ENCODE results near the gene SNX24.

SNX24 gene

DNA sequence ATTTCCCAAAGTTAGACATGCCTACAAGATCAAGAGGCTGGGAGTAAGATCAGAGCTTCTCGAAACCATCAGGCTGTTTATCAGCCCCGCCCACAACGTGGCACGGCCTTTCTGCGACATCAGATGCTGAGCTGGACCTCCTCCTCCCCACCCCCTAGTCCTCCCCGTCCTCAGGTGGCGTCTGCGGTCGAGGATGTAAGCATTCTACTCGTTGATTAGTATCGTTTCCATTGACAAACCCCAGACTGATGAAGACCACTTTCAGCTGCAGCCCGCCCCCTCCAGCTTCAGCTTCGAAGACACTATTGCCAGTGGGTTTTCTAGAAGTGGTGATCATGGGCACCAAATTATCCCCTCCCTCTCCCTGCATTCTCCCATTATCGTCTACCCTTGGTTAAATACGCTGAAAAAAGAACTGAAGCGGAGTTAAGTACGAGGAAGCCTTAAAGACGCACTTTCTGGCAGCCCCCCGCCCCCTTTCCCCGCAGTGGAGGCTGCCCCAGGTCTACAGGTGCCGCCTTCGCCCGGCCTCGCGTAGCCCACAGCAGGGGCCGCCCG is 190.0 kb downstream of the SNX24 start:
- DNase-seq: peak; percentile 4

DNA sequence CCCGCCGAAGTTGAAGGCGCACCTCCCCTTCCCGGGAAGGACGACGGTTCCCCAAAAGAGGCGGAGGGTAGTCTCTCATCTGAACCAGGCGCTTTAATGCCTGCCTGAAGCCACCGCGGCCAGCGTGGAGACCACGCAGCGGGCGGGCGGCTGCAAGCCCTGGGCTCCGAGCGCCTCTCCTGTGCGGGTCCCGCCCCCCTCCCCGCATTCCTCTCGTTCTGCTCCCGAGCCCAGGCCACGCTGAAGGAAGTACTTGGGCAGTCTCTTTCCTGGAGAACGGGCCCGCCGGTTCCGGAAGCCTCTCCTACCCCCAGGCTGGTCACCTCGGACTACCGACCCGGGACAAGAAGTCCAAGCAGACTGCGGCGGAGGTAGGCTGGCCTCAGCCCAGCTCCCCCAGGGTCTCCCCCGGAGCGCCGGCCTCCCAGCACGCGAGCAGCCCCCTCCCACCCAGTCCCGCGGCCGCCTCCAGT is 190.5 kb downstream of the SNX24 start:
- peak; percentile 39 for DNase-seq

DNA sequence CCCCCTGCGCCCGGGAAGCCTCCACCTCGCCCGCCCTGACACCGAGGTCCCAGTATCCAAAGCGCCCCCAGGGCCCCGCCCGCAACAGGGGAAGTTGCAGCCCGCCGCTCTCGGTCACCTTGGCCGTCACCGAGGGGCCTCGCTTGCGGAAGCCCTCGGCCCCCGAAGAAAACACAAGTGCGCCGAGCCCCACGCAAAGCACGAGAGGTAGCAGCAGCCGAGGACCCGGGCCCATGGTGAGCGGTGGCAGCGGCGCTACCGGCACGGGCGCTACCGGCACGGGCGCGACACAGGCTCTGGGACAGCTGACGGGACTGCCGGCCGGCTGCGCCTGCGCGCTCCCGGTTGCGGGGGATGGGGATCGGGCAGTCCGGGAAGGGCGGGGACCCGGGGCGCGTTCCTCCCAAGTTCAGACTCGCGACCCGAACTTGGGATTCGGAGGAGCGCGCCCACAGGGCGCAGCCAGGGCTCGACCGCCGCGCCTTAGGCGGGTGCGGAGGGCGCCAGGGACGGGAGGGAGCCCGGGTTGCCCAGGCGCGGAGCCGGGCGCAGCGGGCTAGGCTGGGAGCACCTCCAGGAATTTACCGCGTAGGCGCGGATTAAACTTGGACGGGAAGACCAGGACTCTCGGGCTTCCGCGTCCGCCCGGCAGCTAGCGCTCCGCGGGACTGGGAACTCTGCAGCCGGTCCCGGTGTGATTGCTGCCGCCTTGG is 191.1 kb downstream of the SNX24 start, which contains the start of gene PPIC:
Gene PPIC (minus strand): TSS at position 335 of the 713 bp plus-strand sequence. CDS start 100 bp downstream, at position 235.
- DNase-seq: peak; percentile 77

DNA sequence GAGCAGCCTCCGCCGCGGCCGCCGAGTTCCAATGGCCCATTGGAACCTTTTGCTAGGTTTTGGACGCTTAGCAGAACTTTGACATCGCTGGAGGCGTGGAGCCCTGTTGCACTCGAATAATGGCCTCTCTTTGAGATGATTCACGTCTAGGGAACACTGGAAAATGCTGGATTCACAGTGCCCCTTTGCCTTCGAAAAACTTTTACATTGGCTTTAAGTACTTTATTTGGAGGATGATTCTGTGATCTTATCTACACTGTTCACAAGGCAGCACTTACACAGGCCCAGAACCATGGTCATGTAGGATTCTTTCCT is 191.6 kb downstream of the SNX24 start:
- DNase-seq: peak; percentile 64

DNA sequence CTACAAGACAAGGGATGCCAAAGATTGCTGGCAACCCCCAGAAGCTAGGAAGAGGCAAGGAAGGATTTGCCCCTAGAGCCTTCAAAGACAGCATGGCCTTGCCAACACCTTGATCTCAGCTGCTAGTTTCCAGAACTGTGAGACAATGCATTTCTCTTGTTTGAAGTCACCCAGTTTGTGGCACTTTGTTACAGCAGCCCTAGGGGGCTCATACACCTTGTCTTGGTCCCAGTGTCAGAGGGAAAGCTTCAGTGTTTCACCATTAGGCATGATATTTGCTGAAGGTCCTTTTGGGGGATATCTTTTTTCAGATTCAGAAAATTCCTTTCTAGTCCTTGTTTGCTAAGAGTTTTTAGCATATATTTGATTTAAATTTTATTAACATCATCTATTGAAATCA is 194.3 kb downstream of the SNX24 start:
- no peak for DNase-seq

DNA sequence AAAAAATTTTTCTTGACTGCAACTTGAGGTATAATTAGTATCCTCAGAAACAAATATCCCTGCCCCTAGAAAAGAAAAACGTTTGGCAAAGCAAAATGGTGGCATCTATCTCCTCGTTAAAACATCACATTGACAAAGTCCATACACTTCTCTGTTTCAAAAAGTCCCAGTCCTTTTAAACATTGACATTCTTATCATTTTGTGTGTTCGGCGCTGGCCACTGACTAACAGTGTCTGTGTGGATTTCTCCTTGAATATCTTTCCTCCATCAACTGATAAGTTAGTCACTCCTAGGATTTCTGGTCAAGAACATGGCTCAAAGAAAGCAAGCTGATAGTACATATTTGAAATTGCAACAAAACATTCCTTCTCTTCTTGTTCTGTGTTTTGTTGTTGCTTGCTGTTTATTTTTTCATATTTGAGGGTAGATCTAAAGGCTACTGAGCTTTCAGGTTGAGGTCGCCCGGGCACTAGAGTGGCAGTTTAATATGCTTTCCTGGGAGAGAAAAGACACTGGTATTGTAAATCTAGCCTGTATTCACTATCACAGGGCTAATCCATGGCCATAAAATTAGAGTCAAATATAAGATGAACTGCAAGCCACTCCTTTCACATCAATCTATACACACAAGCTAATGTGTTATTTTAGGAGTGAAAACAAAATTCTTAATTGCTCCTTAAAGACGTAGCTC is 199.7 kb downstream of the SNX24 start:
- DNase-seq: no peak

DNA sequence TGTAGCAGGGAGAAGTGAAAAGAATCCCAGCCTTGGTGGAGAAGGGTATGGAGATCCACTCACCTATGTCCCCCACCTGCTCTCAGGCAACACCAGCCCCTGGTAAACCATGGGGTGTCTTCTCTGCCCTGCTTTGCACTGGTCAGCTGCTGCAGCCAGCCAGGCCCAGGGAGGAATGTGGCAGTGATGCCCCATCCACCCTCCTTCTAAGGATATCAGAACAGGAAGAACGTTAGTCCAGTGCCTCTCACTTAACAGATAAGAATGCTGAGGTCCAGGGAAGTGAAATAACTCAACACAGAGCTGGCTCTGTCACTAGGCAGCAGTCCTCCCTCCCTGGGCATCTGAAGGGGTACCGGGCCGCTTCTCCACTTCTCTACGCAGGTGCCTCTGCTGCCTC is 200.8 kb downstream of the SNX24 start:
- DNase-seq: no peak

DNA sequence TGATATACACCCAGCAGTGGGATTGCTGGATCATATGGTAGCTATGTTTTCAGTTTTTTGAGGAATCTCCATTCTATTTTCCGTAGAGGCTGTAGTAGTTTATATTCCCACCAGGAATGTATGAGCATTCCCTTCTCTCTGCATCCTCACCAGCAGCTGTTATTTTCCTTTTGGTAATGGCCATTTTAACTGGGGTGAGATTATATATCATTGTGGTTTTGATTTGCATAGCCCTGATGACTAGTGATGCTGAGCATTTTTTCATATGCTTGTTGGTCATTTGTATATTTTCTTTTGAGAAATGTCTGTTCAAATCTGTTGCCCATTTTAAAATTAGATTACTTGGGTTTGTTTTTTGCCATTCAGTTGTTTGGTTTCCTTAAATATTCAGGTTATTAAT is 202.3 kb downstream of the SNX24 start:
- DNase-seq: no peak

DNA sequence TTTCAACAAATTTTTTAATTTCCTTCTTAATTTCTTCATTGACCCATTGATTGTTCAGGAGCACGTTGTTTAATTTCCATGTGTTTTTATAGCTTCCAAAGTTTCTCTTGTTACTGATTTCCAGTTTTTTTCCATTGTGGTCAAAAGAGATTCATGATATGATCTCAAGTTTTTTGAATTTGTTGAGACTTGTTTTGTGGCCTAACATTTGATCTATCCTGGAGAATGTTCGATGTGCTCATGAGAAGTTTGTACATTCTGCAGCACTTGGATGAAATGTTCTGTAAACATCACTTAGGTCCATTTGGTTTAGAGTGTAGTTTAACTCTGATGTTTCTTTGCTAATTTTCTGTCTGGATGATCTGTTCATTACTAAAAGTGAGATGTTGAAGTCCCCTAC is 205.8 kb downstream of the SNX24 start:
- no peak for DNase-seq

Measured in kidney glomerular epithelial cell (primary cell).